Choroid plexus epithelial cell (primary cell): ENCODE results near the gene ZNF532.
A peak's percentile ranks its signal among the peaks of the same experiment; 100 is the strongest.
"Not testable (repeated sequence)": the region's sequence is repeated elsewhere in the genome, so short reads cannot be mapped to it uniquely, and the experiment has no call there.

Experiments used
- DNase-seq: peaks from one replicate; pipeline ENCODE4 v3.0.0-alpha.2; 2010; ENCODE audit warnings: low read depth
- H3K4me3 ChIP-seq: 2 replicates; pipeline ENCODE4 v1.5.1; 2011; ENCODE audit warnings: low read depth, mild to moderate bottlenecking, control low read depth, low read length, moderate library complexity
- TF ChIP-seq, protein P1 (sequence below): conservative IDR thresholded peaks from 2 replicates; pipeline ENCODE4 v1.5.1; 2011; ENCODE audit warnings: low read depth, mild to moderate bottlenecking, control low read depth, inconsistent platforms, low read length, moderate library complexity

The ZNF532 gene, protein sequence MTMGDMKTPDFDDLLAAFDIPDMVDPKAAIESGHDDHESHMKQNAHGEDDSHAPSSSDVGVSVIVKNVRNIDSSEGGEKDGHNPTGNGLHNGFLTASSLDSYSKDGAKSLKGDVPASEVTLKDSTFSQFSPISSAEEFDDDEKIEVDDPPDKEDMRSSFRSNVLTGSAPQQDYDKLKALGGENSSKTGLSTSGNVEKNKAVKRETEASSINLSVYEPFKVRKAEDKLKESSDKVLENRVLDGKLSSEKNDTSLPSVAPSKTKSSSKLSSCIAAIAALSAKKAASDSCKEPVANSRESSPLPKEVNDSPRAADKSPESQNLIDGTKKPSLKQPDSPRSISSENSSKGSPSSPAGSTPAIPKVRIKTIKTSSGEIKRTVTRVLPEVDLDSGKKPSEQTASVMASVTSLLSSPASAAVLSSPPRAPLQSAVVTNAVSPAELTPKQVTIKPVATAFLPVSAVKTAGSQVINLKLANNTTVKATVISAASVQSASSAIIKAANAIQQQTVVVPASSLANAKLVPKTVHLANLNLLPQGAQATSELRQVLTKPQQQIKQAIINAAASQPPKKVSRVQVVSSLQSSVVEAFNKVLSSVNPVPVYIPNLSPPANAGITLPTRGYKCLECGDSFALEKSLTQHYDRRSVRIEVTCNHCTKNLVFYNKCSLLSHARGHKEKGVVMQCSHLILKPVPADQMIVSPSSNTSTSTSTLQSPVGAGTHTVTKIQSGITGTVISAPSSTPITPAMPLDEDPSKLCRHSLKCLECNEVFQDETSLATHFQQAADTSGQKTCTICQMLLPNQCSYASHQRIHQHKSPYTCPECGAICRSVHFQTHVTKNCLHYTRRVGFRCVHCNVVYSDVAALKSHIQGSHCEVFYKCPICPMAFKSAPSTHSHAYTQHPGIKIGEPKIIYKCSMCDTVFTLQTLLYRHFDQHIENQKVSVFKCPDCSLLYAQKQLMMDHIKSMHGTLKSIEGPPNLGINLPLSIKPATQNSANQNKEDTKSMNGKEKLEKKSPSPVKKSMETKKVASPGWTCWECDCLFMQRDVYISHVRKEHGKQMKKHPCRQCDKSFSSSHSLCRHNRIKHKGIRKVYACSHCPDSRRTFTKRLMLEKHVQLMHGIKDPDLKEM (N-terminal part only)

DNA sequence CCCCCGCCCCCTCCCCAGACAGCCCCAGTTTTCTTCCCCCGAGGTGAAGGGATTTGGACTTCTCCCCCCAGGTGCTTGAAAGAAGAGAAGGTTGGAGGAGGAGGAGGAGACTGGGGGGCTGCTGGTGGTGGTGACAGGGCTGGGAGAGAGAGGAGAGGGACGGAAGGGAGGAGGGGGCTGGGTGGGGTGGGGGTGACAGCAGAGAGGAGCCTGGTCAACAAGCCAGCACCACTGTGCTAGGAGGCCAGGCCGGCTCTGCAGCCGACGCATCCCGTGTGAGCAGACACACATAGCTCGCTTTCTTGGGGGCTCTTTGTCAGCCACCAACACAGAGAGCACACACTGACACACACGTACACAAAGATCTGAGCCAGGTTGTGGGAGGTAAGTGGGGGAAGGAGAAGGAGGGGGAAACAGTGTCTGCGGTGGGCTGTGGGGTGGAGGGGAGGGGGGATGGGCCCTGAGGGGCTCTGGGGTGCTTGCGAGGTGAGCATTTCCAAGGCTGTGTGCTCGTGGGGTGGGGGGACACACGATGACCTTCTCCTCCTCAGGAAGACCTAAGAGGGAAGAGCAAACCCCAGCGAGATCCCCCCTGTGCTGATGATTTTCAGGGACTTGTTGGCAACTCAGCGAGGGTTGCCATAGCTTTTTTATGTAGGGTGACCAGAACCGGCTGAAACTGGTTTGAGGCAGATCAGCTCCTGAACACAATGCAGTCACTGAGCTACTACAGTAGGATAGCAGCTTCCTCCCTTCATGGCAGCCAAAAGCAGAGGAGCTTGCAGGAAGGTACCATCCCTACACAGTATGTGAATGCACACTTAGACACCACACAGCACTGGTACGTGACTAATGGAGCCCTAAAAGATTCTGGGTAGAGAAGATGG lies at the start of gene ZNF532:
Gene ZNF532, plus strand, starts transcription at position 732 of the 887 bp plus-strand sequence. CDS start 53,411 bp downstream, outside the sequence.
- DNase-seq = peak; percentile 84
- H3K4me3 ChIP-seq = peak within 1 kb of the TSS; percentile 60
- TF ChIP-seq, protein P1, sequence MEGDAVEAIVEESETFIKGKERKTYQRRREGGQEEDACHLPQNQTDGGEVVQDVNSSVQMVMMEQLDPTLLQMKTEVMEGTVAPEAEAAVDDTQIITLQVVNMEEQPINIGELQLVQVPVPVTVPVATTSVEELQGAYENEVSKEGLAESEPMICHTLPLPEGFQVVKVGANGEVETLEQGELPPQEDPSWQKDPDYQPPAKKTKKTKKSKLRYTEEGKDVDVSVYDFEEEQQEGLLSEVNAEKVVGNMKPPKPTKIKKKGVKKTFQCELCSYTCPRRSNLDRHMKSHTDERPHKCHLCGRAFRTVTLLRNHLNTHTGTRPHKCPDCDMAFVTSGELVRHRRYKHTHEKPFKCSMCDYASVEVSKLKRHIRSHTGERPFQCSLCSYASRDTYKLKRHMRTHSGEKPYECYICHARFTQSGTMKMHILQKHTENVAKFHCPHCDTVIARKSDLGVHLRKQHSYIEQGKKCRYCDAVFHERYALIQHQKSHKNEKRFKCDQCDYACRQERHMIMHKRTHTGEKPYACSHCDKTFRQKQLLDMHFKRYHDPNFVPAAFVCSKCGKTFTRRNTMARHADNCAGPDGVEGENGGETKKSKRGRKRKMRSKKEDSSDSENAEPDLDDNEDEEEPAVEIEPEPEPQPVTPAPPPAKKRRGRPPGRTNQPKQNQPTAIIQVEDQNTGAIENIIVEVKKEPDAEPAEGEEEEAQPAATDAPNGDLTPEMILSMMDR = no peak

DNA sequence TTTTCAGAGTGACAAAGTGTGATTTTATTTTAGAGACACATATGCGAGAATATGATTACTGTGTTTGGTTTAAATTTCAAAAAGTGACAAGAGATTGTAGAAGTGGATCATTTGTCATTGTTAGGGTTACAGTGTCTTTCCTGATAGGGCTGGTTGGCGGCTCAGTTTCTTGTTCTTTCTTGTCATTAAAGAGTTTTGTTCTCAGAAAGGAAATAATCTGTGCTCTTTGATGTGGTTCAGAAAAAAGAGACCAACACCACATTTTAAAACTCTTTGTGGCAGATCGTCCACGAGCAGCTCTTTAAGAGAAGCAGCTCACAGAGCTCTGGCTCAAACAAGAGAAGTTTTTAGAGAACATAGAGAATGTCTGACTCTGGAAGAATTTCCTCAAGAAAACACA lies 45.6 kb upstream of the ZNF532 start:
- no peak for DNase-seq
- no peak overlapping the region for H3K4me3 ChIP-seq
- TF ChIP-seq, protein P1 = no peak

DNA sequence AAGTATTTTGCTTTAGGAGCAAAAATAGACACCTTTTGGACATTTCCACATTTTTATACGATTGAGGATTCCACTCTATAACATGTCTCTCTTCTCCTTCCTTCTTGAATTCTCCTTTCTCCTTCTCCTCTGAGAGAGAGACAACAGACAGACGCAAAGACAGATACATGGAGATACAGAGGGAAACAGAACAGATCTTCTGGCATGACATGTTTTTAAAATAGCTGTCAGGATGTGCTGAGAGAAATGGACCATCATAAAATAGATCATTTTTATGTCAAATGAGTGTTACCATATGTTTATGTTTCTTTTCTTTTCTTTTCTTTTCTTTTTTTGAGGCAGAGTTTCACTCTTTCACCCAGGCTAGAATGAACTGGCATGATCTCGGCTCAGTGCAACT lies 44.4 kb upstream of the ZNF532 start:
- no peak for DNase-seq
- TF ChIP-seq, protein P1 = no peak
- H3K4me3 ChIP-seq = no peak overlapping the region

DNA sequence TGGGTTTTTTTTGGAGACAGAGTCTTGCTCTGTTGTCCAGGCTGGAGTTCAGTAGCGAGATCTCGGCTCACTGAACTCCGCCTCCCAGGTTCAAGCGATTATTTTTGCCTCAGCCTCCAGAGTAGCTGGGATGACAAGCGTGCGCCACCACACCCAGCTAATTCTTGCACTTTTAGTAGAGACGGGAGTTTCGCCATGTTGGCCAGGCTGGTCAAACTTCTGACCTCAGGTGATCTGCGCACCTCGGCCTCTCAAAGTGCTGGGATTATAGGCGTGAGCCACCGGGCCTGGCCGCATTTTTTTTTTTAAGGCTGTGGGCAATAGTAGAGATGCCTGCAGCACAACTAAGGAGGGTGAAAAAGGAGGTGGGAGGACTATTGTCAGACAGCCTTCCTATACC lies 41.7 kb upstream of the ZNF532 start:
- TF ChIP-seq, protein P1 = no peak
- H3K4me3 ChIP-seq = no peak overlapping the region
- DNase-seq = no peak

DNA sequence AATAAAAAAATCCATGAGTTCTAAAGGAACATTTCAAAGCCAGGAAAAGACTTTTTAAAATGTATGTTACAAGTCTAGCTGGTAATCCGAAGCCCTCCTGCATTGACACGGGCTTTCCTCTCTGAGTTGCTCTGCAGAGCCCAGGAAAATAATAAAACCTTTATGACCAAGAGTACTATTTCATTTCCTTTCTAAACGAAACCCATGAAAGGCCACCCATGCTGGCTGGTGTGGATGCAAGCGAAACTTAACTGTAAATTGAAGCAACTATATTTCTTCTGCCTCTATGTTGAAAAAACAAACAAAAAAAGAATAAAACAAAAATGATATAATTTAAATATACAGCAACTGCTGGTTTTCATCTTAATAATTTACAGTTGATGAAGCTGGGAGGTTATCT lies 41.3 kb upstream of the ZNF532 start:
- H3K4me3 ChIP-seq = no peak overlapping the region
- no peak for DNase-seq
- TF ChIP-seq, protein P1 = no peak

DNA sequence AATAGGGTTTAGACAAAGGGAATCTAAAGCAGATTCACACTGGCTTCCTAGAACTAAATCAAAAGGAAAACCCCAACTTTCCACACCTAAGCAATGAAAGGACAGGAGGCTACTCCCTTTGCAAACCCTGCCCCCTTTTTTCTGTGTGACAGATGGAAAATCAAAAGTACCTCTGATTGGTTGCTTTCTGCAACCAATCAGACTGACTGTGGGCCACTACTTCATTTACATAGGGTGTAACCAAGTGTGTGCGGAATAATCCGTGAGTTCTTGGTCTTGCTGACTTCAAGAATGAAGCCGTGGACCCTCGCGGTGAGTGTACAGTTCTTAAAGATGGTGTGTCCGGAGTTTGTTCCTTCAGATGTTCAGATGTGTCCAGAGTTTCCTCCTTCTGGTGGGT lies 37.8 kb upstream of the ZNF532 start:
- DNase-seq, H3K4me3 ChIP-seq: not testable (repeated sequence)
